Smooth muscle cell (in vitro differentiated cells): ENCODE measurements around the gene LRP1B. TPM values are rescaled to one million over a fixed set of nuclear protein-coding genes. Genes with fewer than 3 reads are reported as not detected.

Experiments used
- DNase-seq: peaks from one replicate; lab custom pipeline; 2025; ENCODE audit not compliant: unreplicated experiment; lab: John Stamatoyannopoulos, UW
- H2AFZ ChIP-seq: fragments of 200-600 bp; sonication (generic); 2 replicates; pipeline ENCODE4 v1.6.0; 2016; ENCODE audit warnings: antibody characterized with exemption, low read depth, mild to moderate bottlenecking
- H3F3A ChIP-seq: fragments of 200-600 bp; sonication (generic); 2 replicates; pipeline ENCODE4 v1.6.0; 2017; ENCODE audit warnings: antibody characterized with exemption, low read depth
- H3K27ac ChIP-seq: fragments of 200-600 bp; sonication (generic); 2 replicates; pipeline ENCODE4 v1.5.1; 2016; ENCODE audit warnings: low read depth, mild to moderate bottlenecking
- H3K27me3 ChIP-seq: fragments of 200-600 bp; sonication (generic); 2 replicates; pipeline ENCODE4 v1.6.1; 2016; ENCODE audit warnings: low read depth, mild to moderate bottlenecking
- H3K36me3 ChIP-seq: fragments of 200-600 bp; sonication (generic); 2 replicates; pipeline ENCODE4 v1.5.1; 2016; ENCODE audit warnings: low read depth
- H3K4me1 ChIP-seq: fragments of 200-600 bp; sonication (generic); 2 replicates; pipeline ENCODE4 v1.5.1; 2016; ENCODE audit warnings: low read depth
- H3K4me2 ChIP-seq: fragments of 200-600 bp; sonication (generic); 2 replicates; pipeline ENCODE4 v1.6.0; 2016; ENCODE audit warnings: mild to moderate bottlenecking
- H3K4me3 ChIP-seq: fragments of 200-600 bp; sonication (generic); 2 replicates; pipeline ENCODE4 v1.5.1; 2016; ENCODE audit warnings: mild to moderate bottlenecking
- H3K79me2 ChIP-seq: fragments of 200-600 bp; sonication (generic); 2 replicates; pipeline ENCODE4 v1.6.0; 2016; ENCODE audit warnings: low read depth, mild to moderate bottlenecking
- H3K9ac ChIP-seq: fragments of 200-600 bp; sonication (generic); 2 replicates; pipeline ENCODE4 v1.6.0; 2016; ENCODE audit warnings: low read depth
- H3K9me3 ChIP-seq: fragments of 200-600 bp; sonication (generic); replicated peaks from 2 replicates; pipeline ENCODE4 v1.5.1; 2016; ENCODE audit warnings: low read depth
- H4K20me1 ChIP-seq: fragments of 200-600 bp; sonication (generic); 2 replicates; pipeline ENCODE4 v1.6.0; 2016; ENCODE audit warnings: low read depth
- WGBS: methylation state at CpG from one replicate; pipeline ENCODE4 v1.1.7; 2016; ENCODE audit warnings: low lambda C conversion rate; 5-methylcytosine and 5-hydroxymethylcytosine counted together
- polyA plus RNA-seq: library from polyadenylated mRNA; unstranded; fragments of >200 nt; fragmentation: Nextera tagmentation; extraction: Ambion mirVana; gene quantifications from 2 replicates; pipeline ENCODE4 v1.2.1, GENCODE V29; 2016
- total RNA-seq: library from RNA; depleted of rRNA; stranded (reverse); fragments of >200 nt; gene quantifications from 2 replicates; pipeline ENCODE4 v1.2.3, GENCODE V29; 2014
- TF ChIP-seq, protein P1 (sequence below): fragments of 200-600 bp; sonication (generic); IDR thresholded peaks from 2 replicates; pipeline ENCODE4 v1.5.1; 2017; ENCODE audit warnings: borderline replicate concordance, mild to moderate bottlenecking, antibody characterized with exemption; ENCODE audit not compliant: insufficient read depth, poor library complexity, severe bottlenecking

LRP1B gene
- total and polyA plus RNA-seq, 2 experiments from 2014 or later: 0.08 to 2.9 TPM

DNA sequence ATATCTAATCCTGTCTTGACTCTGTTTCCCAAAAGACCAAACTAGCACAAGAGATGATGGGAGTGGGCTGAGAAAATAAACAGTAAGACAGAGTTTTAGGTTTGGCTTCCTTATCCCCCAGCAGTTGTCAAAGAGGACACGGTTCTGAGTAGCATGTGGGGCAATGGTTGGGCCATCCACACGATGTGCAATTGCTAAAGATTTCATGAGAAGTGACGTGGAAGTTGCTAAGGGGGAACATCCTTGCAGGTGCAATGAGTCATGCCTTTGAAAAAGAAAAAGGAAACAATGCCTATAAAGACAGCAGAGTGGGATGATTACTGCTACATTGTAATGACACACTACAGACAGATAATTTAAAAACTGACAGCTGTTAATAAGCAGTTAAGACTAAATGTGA is 1395.8 kb downstream of the LRP1B start:
- no peaks in the 10 kb centered on the region for H3K79me2 ChIP-seq
- no peak for DNase-seq
- TF ChIP-seq, protein P1, sequence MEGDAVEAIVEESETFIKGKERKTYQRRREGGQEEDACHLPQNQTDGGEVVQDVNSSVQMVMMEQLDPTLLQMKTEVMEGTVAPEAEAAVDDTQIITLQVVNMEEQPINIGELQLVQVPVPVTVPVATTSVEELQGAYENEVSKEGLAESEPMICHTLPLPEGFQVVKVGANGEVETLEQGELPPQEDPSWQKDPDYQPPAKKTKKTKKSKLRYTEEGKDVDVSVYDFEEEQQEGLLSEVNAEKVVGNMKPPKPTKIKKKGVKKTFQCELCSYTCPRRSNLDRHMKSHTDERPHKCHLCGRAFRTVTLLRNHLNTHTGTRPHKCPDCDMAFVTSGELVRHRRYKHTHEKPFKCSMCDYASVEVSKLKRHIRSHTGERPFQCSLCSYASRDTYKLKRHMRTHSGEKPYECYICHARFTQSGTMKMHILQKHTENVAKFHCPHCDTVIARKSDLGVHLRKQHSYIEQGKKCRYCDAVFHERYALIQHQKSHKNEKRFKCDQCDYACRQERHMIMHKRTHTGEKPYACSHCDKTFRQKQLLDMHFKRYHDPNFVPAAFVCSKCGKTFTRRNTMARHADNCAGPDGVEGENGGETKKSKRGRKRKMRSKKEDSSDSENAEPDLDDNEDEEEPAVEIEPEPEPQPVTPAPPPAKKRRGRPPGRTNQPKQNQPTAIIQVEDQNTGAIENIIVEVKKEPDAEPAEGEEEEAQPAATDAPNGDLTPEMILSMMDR: no peak
- no peaks in the 10 kb centered on the region for H4K20me1 ChIP-seq
- WGBS: 73% methylated on average over 3 of the region's 3 CpGs
- H3K9ac ChIP-seq: no peak overlapping the region
- no peaks in the 10 kb centered on the region for H3F3A ChIP-seq
- no peak overlapping the region for H3K4me2 ChIP-seq
- H3K36me3 ChIP-seq: no peaks in the 10 kb centered on the region
- no peak overlapping the region for H3K27ac ChIP-seq
- H3K4me3 ChIP-seq: no peak overlapping the region
- no peaks in the 10 kb centered on the region for H3K9me3 ChIP-seq
- no peak overlapping the region for H2AFZ ChIP-seq
- H3K27me3 ChIP-seq: no peaks in the 10 kb centered on the region
- no peaks in the 10 kb centered on the region for H3K4me1 ChIP-seq

DNA sequence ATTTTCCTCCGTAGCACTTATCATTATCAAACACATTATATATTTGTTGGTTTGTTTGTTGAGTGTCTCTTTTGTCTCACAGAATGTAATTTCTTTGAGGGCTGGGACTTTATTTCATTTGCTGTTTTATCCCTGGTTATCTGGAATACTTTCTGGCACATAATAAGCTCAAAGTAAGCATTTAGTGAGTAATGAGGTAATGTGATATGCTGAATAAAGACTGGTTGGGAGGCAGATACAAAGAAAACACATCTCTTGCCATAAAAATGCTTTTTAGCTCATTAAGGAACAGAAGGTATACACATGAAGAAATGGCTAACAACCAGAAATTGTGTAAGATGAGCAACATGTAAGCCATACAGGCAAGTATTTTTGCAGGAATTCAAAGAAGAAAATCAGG is 1411.8 kb downstream of the LRP1B start:
- Histone ChIP-seq H3K79me2 (no peaks in the 10 kb centered on the region), H3K4me3 (no peak overlapping the region), H3K9me3 (no peaks in the 10 kb centered on the region), H4K20me1 (no peaks in the 10 kb centered on the region), H3K27me3 (no peaks in the 10 kb centered on the region), H3K27ac (no peak overlapping the region), H3K9ac (no peak overlapping the region), H3K4me2 (no peak overlapping the region), H3K4me1 (no peaks in the 10 kb centered on the region), H2AFZ (no peak overlapping the region), H3F3A (no peaks in the 10 kb centered on the region), H3K36me3 (no peaks in the 10 kb centered on the region)
- no peak for DNase-seq
- TF ChIP-seq, protein P1: no peak
- WGBS: 86% methylated on average over 1 of the region's 1 CpG

DNA sequence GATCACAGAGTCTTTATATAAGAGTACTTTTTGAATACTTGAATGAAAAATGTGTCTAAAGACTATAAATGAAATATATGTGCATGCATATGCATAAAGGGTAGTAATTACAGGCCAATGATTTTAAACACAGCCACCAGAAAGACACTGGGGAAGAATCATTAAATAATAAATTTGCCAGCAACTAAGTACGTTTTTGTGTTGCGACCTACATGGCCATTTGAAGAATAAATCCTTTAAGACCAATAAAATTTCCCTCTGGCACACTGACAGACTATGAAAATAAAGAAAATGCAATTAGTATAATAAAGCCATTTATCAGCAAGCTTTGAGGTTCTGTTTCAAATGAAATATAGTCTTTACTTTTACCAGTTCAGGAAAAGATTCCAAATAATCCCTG is 1413.3 kb downstream of the LRP1B start:
- TF ChIP-seq, protein P1: no peak
- WGBS: 71% methylated on average over 2 of the region's 2 CpGs
- Histone ChIP-seq H3K79me2 (no peaks in the 10 kb centered on the region), H3K4me2 (no peak overlapping the region), H3K4me3 (no peak overlapping the region), H3K36me3 (no peaks in the 10 kb centered on the region), H3F3A (no peaks in the 10 kb centered on the region), H3K4me1 (no peaks in the 10 kb centered on the region), H3K9ac (no peak overlapping the region), H3K27me3 (no peaks in the 10 kb centered on the region), H2AFZ (no peak overlapping the region), H3K27ac (no peak overlapping the region), H4K20me1 (no peaks in the 10 kb centered on the region), H3K9me3 (no peaks in the 10 kb centered on the region)
- no peak for DNase-seq

DNA sequence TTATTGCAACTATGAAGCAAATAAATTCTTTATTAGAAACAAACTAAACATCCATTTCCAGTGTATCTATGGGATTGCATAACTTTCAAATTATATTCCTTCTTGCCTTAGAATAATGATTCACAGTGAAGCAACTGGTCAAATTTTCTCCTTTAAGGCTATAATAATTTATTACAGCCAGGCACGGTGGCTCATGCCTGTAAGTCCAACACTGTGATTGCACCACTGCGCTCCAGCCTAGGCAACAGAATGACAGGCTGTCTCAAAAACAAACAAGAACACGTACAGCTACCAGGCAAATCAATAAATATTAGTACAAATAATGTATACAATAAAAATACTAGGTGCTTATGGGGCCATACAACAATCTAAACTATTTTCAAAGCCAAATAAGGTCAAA is 1416.2 kb downstream of the LRP1B start:
- no peak overlapping the region for H3K4me2 ChIP-seq
- no peaks in the 10 kb centered on the region for H3K4me1 ChIP-seq
- H3K9ac ChIP-seq: no peak overlapping the region
- no peak overlapping the region for H2AFZ ChIP-seq
- DNase-seq: no peak
- no peaks in the 10 kb centered on the region for H3K27me3 ChIP-seq
- no peaks in the 10 kb centered on the region for H4K20me1 ChIP-seq
- H3K36me3 ChIP-seq: no peaks in the 10 kb centered on the region
- H3K9me3 ChIP-seq: no peaks in the 10 kb centered on the region
- H3F3A ChIP-seq: no peaks in the 10 kb centered on the region
- no peak overlapping the region for H3K4me3 ChIP-seq
- TF ChIP-seq, protein P1: no peak
- no peak overlapping the region for H3K27ac ChIP-seq
- 88% methylated on average over 3 of the region's 3 CpGs for WGBS
- no peaks in the 10 kb centered on the region for H3K79me2 ChIP-seq
